GM21825 (cell line): ENCODE data around the gene CCDC60.

Source experiments
- ATAC-seq: cut with Tn5 transposase; IDR thresholded peaks from one replicate; pipeline ENCODE4 v1.9.1; 2021; ENCODE audit warnings: mild to moderate bottlenecking, moderate library complexity; ENCODE audit not compliant: unreplicated experiment

Gene CCDC60

DNA sequence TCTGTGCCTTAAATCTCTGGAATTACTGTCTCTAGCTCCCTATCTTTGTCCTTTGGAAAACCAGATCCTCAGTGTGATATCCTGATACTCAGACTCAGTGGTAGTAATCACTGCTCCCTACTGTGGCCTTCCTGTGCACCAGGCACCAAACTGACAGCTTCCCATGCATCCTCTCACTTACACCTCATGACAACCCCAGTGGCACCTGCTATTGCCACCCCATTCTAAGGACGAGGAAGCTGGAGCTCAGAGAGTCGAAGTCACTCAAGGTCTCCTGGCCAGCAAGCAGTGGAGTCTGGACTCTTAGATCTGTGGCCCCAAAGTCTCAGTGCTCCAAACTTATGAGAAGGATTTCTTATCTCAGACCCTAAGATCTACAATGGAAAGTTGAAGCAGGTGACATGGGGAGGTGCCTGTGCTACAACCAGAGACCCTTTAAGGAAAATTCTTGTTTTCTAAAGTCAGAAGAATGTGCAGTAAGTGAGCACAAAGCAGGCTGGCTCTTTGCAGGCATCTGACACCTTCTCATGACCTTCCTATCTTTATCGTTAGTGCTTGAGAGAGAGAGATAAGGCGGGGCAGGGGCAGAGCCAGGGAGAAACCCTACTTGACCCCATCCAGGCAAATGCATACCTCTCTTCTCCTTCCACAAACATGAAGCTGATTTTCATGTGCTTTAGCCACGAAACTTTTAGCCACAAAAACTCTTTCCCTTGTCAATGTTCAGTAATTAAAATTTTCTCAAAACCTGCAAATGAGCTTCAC lies 47.1 kb downstream of the CCDC60 start:
- no peak for ATAC-seq

DNA sequence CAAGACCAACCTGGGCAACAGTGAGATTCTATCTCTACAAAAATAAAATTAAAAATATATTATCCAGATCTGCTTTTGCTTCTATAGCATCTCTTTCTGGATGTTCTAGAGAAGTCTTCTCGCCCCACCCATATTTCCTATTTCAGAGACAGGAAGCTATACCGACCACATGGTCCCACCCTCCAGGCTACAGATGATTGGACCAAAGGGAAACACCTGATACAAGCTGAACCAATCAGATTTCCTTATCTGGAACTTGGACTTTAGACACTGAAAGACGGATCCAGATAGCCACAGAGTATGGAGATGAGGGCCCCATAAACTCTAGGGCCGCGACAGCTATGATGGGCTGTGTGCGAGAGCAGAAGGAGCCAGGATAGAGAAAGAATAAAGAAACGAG lies 48.7 kb downstream of the CCDC60 start:
- no peak for ATAC-seq

DNA sequence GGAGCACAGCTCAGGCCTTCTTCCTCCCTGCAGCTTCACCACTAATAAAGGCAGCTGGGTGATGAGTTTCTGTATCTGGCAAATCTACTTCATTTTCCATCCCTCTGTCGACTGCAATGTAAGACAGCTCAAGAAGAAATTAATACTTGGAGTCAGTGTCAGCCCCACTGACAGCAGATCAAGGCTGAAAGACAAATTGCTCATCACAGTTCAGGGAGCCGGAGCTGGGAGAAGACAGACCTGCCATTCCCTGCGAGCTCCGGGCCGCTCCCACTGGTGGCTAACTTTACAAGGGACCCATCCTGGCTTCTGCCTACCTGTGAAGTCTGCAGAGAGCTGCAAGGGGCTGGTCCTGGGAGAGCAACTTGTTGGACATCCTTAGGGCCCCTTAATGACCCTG lies 49.8 kb downstream of the CCDC60 start:
- no peak for ATAC-seq

- no peak for ATAC-seq
These were observed 51.1 kb downstream of the CCDC60 start for GRCh38 chr12:119385659-119386058.

- ATAC-seq: no peak
These were observed 55.2 kb downstream of the CCDC60 start for GRCh38 chr12:119389687-119390086.

DNA sequence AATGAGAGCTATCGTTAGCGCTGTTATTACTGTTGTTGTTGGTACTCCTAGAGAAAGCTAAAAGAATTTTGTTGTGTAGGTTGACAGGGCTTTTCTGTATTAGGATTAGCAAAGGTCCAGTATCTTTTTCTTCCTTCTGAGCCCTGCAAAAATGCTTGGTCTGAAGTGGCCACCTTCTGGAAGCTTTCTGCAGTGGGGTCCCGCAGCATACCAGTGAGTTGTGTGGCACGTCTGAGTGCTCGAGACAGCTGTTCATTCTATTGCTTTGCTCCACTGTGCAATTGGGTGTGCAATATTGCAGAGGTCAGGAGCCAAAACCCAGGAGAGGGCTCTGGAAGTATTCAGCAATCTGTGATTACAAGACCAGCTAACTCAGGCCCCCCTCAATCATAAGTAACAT lies 57.1 kb downstream of the CCDC60 start:
- no peak for ATAC-seq

GRCh38 chr12:119393677-119394076 lies 59.1 kb downstream of the CCDC60 start:
- ATAC-seq: no peak

DNA sequence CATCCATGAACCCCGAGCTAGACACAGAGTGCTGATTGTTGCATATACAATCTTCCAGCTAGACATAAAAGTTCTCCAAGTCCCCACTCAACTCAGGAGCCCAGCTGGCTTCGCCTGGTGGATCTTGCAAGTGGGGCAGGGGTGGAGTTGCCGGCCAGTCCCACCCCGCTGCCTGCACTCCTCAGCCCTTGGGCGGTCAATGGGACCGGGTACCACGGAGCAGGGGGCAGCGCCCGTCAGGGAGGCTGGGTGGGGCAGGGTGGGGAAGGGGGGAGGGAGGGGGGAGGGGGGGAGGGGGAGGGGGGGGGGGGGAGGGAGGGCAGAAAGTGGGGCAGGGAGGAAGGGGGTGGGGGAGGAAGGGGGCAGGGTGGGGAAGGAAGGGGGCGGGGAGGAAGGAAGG lies 63.0 kb downstream of the CCDC60 start:
- no peak for ATAC-seq

GRCh38 chr12:119398190-119398589 lies 63.7 kb downstream of the CCDC60 start:
- no peak for ATAC-seq

DNA sequence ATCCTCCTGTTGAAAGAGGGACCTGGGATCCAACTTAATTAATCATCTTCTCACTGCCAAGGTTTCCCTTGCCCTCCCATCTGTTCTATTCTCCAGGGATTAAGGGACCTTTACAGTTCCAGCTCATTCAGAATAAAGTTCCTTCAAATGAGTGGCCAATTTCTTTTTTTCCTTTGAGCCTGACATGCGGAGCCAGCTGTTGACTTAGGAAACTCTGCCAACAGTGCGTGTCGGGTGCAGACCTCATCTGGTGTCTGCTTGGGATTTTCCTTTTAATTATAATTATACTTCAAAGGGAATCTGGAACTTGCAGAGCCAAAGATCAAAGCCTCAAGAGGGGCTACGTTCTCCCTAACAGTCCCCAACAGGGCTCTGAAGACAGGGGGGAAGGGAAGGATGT lies 64.8 kb downstream of the CCDC60 start:
- ATAC-seq: no peak

GRCh38 chr12:119406308-119406707 lies 71.8 kb downstream of the CCDC60 start:
- no peak for ATAC-seq

DNA sequence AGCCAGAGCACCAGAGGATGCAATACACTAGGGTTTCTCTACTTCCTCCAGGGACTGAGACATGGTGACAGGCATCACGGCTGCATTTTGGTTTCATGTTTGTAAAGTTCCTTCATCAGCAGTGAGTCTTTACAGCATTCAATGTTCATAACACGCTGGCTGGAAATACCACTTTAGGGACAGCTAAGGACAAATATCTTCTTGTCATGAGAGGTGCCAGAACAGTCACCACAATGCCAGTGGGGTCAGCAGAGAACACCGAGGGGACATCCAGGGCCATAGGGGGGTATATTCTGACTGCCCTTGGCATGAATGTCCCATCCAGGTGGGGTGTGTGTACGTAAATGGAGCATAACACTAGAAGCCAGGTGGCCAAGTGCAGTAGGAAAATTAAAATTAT lies 72.3 kb downstream of the CCDC60 start:
- no peak for ATAC-seq

- ATAC-seq: no peak
These were observed 74.5 kb downstream of the CCDC60 start for GRCh38 chr12:119409043-119409442.

DNA sequence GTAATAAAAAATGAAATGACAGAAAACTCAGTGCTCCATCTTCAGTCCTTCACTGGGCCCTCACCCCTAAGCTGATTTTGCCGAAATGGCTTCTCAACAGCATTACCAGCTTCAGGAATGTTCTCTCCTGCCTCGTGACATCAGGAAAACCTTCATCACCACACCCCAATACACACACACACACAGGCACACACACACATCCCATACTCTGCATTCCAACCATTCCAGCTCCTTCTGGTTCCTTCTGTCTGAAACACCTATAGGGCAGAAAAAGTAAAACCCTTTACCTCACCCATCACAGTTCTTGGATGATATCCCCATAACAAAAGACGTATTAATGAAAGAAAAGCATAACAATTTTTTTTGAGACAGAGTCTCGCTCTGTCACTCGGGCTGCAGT lies 75.9 kb downstream of the CCDC60 start:
- no peak for ATAC-seq

DNA sequence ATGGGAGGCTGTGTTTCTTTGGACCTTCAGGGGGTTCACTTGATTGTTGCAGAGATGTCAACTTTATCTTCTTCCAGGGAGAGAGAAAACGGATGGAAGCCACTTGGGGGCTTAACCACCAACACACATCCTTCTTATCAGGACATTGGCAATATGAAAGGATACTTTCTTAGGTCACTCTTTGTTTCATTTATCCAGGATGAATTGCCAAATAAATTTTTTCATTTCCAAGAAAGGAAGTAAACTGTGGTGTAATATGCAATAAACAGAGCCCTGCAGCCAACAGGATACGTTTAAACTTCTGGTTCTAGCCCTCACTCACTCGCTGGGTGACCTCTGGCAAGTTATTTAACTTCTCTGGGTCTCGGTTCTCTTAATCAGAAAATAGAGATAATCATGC lies 77.8 kb downstream of the CCDC60 start:
- no peak for ATAC-seq

- ATAC-seq: no peak
These were observed 78.6 kb downstream of the CCDC60 start for GRCh38 chr12:119412811-119413794.

DNA sequence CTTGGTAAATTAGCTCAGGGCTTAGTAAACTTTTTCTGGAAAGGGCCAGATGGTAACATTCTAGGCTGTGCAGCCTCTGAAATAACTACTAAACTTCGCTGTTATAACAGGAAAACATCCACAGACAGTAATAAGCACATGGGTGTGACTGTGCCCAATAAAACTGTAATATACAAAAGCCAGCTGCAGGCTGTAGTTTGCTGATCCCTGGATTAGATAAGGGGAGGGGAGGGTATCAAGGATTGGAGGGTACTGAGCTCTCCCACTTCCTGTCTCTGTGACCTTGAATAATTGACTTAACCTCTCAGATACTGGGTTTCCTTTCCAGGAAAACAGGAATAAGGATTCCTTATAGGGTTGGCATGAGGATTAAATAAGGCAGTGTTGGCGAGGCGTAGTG lies 81.2 kb downstream of the CCDC60 start:
- ATAC-seq: no peak

GRCh38 chr12:119417440-119417839 lies 82.9 kb downstream of the CCDC60 start:
- ATAC-seq: no peak

DNA sequence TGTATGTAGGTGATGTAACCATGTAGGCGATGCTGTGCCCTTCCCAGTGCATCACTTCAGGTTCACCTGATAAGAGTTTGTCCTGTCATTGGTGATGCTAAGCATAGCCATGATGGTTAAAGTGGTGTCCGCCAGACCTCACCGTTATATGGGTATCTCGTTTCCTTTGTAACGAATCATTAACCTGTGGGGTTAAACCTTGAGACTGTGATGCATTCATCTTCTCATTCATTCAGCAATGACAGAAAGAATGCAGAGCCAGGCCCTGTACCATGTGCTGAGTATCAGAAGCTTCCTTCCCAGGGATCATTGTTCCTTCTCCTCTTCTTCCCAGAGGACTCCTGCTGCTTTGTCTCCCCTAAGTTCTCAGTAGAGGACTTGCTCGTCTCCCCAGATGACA lies 84.9 kb downstream of the CCDC60 start:
- no peak for ATAC-seq

- ATAC-seq: no peak
These were observed 88.8 kb downstream of the CCDC60 start for GRCh38 chr12:119423285-119423684.

- ATAC-seq: no peak
These were observed 91.1 kb downstream of the CCDC60 start for GRCh38 chr12:119425623-119426022.

GRCh38 chr12:119431151-119431550 lies 96.6 kb downstream of the CCDC60 start:
- no peak for ATAC-seq
